Measurements from ENCODE around the gene AFM. TPM values are rescaled to one million over a fixed set of nuclear protein-coding genes. Genes with fewer than 3 reads are reported as not detected.

Gene AFM
- total and polyA plus RNA-seq, 12 donors, result not detected

DNA sequence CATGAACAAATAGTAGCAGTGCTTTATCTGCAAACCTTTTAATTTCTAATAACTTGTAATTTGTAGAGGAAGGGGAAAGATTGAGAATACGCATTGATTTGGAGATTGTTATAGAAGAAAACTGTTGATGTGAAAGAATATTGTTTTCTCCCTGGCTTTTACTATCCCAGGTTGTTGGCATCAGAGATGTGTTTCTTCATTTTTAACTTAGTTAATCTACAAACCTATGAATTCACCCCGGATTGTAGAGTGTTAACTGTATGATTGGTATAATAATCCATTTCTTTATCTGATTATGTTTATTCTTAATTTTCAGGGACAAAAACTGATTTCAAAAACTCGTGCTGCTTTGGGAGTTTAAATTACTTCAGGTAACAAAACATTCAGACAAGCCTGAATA, 26.6 kb upstream of the AFM start:
- intact Hi-C loops (cut with DNase I), result loop anchor here in 1 of 10 donors (10.0 kb wide), 1 partner anchor 350 kb away; no protein-coding TSS in a partner anchor
- Histone ChIP-seq H3K4me1 (no peaks in the 10 kb centered on the region), H3K27me3 (peaks cover 0 to 6% (median 0%) of the 10 kb centered on the region in 7 donors), H3K4me3 (no peak overlapping the region), H3K27ac (no peak overlapping the region), H3K9me3 (no peaks in the 10 kb centered on the region), H3K36me3 (no peaks in the 10 kb centered on the region)
- ATAC-seq (no peak), DNase-seq (no peak)
- TF ChIP-seq, protein P1, sequence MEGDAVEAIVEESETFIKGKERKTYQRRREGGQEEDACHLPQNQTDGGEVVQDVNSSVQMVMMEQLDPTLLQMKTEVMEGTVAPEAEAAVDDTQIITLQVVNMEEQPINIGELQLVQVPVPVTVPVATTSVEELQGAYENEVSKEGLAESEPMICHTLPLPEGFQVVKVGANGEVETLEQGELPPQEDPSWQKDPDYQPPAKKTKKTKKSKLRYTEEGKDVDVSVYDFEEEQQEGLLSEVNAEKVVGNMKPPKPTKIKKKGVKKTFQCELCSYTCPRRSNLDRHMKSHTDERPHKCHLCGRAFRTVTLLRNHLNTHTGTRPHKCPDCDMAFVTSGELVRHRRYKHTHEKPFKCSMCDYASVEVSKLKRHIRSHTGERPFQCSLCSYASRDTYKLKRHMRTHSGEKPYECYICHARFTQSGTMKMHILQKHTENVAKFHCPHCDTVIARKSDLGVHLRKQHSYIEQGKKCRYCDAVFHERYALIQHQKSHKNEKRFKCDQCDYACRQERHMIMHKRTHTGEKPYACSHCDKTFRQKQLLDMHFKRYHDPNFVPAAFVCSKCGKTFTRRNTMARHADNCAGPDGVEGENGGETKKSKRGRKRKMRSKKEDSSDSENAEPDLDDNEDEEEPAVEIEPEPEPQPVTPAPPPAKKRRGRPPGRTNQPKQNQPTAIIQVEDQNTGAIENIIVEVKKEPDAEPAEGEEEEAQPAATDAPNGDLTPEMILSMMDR (IDR thresholded peaks at IDR 0.05), result no peak
- WGBS, 2 donors, result 78 to 88% methylated on average over 3 of the region's 3 CpGs

DNA sequence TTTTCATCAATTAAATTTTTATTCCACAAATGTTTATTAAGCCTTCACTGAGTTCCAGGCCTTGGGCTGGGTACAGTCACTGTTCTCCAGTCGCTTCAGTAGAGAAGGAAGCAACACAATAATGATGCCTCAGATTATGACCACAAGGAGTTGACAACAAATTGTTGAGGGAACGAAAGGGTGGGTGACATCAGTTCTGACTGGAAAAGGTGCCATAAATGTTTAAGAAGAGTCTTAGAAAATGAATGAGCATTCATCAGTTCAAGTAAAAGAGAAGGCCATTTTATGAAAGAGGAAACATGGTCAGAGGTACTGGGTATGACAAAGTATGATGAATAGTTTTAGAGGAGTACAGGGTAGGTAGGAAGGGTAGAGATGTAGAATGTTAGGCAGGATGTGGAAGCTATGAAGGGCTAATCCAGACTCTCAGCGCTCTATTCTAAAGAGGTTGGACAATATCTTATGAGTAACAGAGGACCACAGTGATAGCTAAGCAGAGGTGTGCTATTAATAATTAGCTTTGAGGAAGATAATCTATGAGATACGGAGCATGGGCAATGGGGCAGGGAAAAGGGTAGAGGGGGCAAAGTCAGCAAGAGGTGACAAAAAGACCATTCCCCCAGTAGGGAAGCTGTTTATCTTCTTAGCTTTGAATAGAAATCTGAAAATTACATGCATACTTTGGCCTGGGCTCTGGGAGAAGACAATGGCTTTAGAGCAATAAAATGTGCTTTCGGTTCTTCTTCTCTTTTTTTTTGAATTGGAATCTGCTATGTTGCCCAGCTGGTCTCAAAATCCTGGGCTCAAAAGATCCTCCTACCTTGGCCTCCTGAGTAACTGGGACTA, 25.1 kb upstream of the AFM start:
- WGBS, 2 donors, result 86 to 88% methylated on average over 5 of the region's 5 CpGs

DNA sequence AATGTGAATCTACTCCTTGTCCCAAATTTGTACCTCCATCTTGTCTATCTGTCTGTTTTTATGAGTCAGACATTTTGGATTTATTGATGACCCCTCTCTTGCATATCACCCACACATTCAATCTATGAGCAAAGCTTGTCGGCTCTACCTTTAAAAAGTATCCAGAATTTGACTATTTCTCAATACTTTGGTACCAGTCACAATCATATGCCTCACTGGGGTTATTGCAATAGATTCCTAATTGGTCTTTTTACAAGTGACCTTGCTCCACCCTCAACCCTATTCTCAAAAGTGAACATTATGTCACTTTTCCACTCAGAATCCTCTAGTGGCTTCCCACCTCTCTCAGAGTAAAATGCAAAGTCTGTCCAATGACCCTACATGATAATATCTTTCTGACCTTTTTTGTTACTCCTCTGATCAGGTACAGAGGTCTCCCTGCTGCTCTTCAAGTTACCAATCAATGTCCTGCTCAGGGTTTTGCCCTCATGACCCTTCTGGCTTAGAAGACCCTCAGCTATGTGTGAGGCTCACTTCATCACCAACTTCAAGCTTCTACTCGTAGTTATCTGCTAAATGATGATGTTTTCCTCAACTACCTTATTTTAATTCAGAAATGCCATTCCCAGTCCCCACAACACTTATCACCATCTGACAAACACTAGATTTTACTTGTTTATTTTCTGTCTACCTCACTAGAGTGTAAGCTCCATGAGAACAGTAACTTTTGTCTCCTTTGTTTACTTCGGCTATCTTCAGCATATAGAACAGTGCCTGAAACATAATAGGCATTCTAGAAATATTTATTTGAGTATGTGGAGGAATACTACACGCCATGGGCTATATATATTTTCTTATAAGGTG, 23.1 kb upstream of the AFM start:
- WGBS, 2 donors, result 75 to 79% methylated on average over 4 of the region's 4 CpGs
- intact Hi-C loops (cut with DNase I), result loop anchor here in 1 of 10 donors (10.0 kb wide), 1 partner anchor 346 kb away; no protein-coding TSS in a partner anchor

More for the DNA sequence above, 25.1 kb upstream of the AFM start:
- peaks cover 0 to 6% (median 0%) of the 10 kb centered on the region in 7 donors for H3K27me3 ChIP-seq
- intact Hi-C loops (cut with DNase I), result loop anchor here in 1 of 10 donors (10.0 kb wide), 1 partner anchor 348 kb away; no protein-coding TSS in a partner anchor
- H3K4me1 ChIP-seq, result no peaks in the 10 kb centered on the region
- no peak for DNase-seq
- no peak overlapping the region for H3K4me3 ChIP-seq
- H3K27ac ChIP-seq, result no peak overlapping the region
- H3K36me3 ChIP-seq, result no peaks in the 10 kb centered on the region
- TF ChIP-seq, protein P1 (IDR thresholded peaks at IDR 0.05), result no peak
- no peaks in the 10 kb centered on the region for H3K9me3 ChIP-seq
- ATAC-seq, result no peak

More for the DNA sequence above, 23.1 kb upstream of the AFM start:
- Histone ChIP-seq H3K9me3 (no peaks in the 10 kb centered on the region), H3K4me3 (no peak overlapping the region), H3K27ac (no peak overlapping the region), H3K4me1 (no peaks in the 10 kb centered on the region), H3K27me3 (peaks cover 0 to 6% (median 0%) of the 10 kb centered on the region in 7 donors), H3K36me3 (no peaks in the 10 kb centered on the region)
- no peak for DNase-seq
- no peak for ATAC-seq
- TF ChIP-seq, protein P1 (IDR thresholded peaks at IDR 0.05), result no peak
